DOHH2 (cell line): ENCODE results near the gene SSH2.

ENCODE experiments used
- EZH2phosphoT487 ChIP-seq: fragments of 200-600 bp; sonication (generic); IDR thresholded peaks from 2 replicates; pipeline ENCODE4 v1.6.1; 2017; ENCODE audit warnings: borderline replicate concordance, mild to moderate bottlenecking, antibody characterized with exemption, low read length, moderate library complexity, mixed read lengths
- TF ChIP-seq, protein P1 (sequence below): fragments of 200-600 bp; sonication (generic); IDR thresholded peaks from one replicate; pipeline ENCODE4 v1.5.1; 2014; ENCODE audit warnings: antibody characterized with exemption, mild to moderate bottlenecking, low read depth, low read length; ENCODE audit not compliant: poor library complexity, severe bottlenecking

DNA sequence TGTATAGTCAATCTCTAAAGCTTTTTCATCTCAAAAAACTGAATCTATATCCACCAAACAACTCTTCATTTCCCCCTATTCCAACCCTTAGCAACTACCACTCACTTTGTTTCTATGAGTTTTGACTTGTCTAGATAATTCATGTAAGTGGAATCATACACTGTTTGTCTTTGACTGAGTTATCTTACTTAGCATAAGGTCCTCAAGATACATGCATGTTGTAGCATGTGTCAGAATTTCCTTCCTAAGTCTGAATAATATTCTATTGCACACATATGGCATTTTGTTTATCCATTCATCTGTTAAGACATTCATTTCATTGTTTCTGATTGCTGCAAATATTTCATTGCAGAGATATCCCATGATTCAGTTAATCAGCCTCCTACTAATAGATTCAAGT lies 72.2 kb downstream of the SSH2 start:
- TF ChIP-seq, protein P1, sequence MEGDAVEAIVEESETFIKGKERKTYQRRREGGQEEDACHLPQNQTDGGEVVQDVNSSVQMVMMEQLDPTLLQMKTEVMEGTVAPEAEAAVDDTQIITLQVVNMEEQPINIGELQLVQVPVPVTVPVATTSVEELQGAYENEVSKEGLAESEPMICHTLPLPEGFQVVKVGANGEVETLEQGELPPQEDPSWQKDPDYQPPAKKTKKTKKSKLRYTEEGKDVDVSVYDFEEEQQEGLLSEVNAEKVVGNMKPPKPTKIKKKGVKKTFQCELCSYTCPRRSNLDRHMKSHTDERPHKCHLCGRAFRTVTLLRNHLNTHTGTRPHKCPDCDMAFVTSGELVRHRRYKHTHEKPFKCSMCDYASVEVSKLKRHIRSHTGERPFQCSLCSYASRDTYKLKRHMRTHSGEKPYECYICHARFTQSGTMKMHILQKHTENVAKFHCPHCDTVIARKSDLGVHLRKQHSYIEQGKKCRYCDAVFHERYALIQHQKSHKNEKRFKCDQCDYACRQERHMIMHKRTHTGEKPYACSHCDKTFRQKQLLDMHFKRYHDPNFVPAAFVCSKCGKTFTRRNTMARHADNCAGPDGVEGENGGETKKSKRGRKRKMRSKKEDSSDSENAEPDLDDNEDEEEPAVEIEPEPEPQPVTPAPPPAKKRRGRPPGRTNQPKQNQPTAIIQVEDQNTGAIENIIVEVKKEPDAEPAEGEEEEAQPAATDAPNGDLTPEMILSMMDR: no peak
- TF ChIP-seq EZH2phosphoT487: no peak
